HG03064 (cell line): Measurements from ENCODE around the gene RNU1-4.
"Not testable (repeated sequence)": the region's sequence is repeated elsewhere in the genome, so short reads cannot be mapped to it uniquely, and the experiment has no call there.

Experiments used
- ATAC-seq: cut with Tn5 transposase; IDR thresholded peaks from one replicate; pipeline ENCODE4 v1.9.1; 2021; ENCODE audit warnings: low read depth; ENCODE audit not compliant: unreplicated experiment

The RNU1-4 gene

GRCh38 chr1:16740047-16740964, at the start of gene RNU1-4:
TSS of gene RNU1-4 (plus strand) at chr1:16740516.
- ATAC-seq = peak; percentile 91

- ATAC-seq = not testable (repeated sequence)
Observed at GRCh38 chr1:16690971-16691682, 49.2 kb upstream of the RNU1-4 start.

GRCh38 chr1:16692283-16692682, 48.0 kb upstream of the RNU1-4 start:
- ATAC-seq = not testable (repeated sequence)

- ATAC-seq = not testable (repeated sequence)
Observed at GRCh38 chr1:16692717-16693448, 47.4 kb upstream of the RNU1-4 start.

GRCh38 chr1:16693449-16694307, 46.6 kb upstream of the RNU1-4 start:
- ATAC-seq = not testable (repeated sequence)

GRCh38 chr1:16694308-16694702, 46.0 kb upstream of the RNU1-4 start:
- ATAC-seq = not testable (repeated sequence)

GRCh38 chr1:16696507-16697150, 43.7 kb upstream of the RNU1-4 start:
- ATAC-seq = not testable (repeated sequence)

- ATAC-seq = not testable (repeated sequence)
Observed at GRCh38 chr1:16697152-16697551, 43.2 kb upstream of the RNU1-4 start.

- ATAC-seq = not testable (repeated sequence)
Observed at GRCh38 chr1:16699440-16699839, 40.9 kb upstream of the RNU1-4 start.

- ATAC-seq = not testable (repeated sequence)
Observed at GRCh38 chr1:16700138-16700895, 40.0 kb upstream of the RNU1-4 start.

- not testable (repeated sequence) for ATAC-seq
Observed at GRCh38 chr1:16701189-16701588, 39.1 kb upstream of the RNU1-4 start.

- not testable (repeated sequence) for ATAC-seq
Observed at GRCh38 chr1:16702280-16702679, 38.0 kb upstream of the RNU1-4 start.

GRCh38 chr1:16703141-16703540, 37.2 kb upstream of the RNU1-4 start:
- ATAC-seq = not testable (repeated sequence)

GRCh38 chr1:16703602-16704001, 36.7 kb upstream of the RNU1-4 start:
- not testable (repeated sequence) for ATAC-seq

GRCh38 chr1:16704076-16704475, 36.2 kb upstream of the RNU1-4 start:
- not testable (repeated sequence) for ATAC-seq

GRCh38 chr1:16704502-16705100, 35.7 kb upstream of the RNU1-4 start:
- not testable (repeated sequence) for ATAC-seq

- ATAC-seq = not testable (repeated sequence)
Observed at GRCh38 chr1:16706302-16706701, 34.0 kb upstream of the RNU1-4 start.
